HepG2 (cell line): ENCODE results near the gene COL9A3. TPM values are rescaled to one million over a fixed set of nuclear protein-coding genes. Genes with fewer than 3 reads are reported as not detected.

Source experiments
- ARHGAP35 ChIP-seq: sonication (generic); formaldehyde crosslinking; IDR thresholded peaks from 2 replicates; pipeline ENCODE4 v1.9.0; 2022; ENCODE audit warnings: mild to moderate bottlenecking, inconsistent platforms, moderate library complexity, missing genetic modification reagents, borderline replicate concordance
- HNRNPH1 ChIP-seq: fragments of 200-400 bp; formaldehyde crosslinking; optimal IDR thresholded peaks from 2 replicates; pipeline ENCODE3; 2017; ENCODE audit warnings: mild to moderate bottlenecking, low read depth, low read length
- NFKBIZ ChIP-seq: IDR thresholded peaks from 2 replicates; pipeline ENCODE4 v1.6.1; 2018; ENCODE audit warnings: missing genetic modification reagents, missing compliant biosample characterization
- NPAS2 ChIP-seq: sonication (generic); formaldehyde crosslinking; IDR thresholded peaks from 2 replicates; pipeline ENCODE4 v1.8.0; 2022; ENCODE audit warnings: mild to moderate bottlenecking, missing genetic modification reagents, borderline replicate concordance
- TAF15 ChIP-seq: fragments of 200-400 bp; formaldehyde crosslinking; IDR thresholded peaks from one replicate; pipeline ENCODE4 v1.6.1; 2018; ENCODE audit warnings: mild to moderate bottlenecking, low read depth, low read length; ENCODE audit not compliant: poor library complexity, severe bottlenecking
- THAP11 ChIP-seq: IDR thresholded peaks from 2 replicates; pipeline ENCODE4 v1.6.1; 2016; ENCODE audit warnings: missing biosample characterization, missing genetic modification reagents
- U2AF1 ChIP-seq: fragments of 200-400 bp; formaldehyde crosslinking; optimal IDR thresholded peaks from 2 replicates; pipeline ENCODE3; 2017; ENCODE audit warnings: mild to moderate bottlenecking, low read depth, low read length
- XRCC5 ChIP-seq: fragments of 200-400 bp; formaldehyde crosslinking; optimal IDR thresholded peaks from 2 replicates; pipeline ENCODE3; 2017; ENCODE audit warnings: mild to moderate bottlenecking, low read length
- ZBTB8A ChIP-seq: sonication (generic); formaldehyde crosslinking; IDR thresholded peaks from 2 replicates; pipeline ENCODE4 v1.4.0; 2020; ENCODE audit warnings: mild to moderate bottlenecking, low read depth, missing genetic modification reagents, borderline replicate concordance
- ZNF17 ChIP-seq: sonication (generic); formaldehyde crosslinking; IDR thresholded peaks from 2 replicates; pipeline ENCODE4 v1.5.0; 2020; ENCODE audit warnings: mild to moderate bottlenecking, missing genetic modification reagents
- ZNF253 ChIP-seq: sonication (generic); formaldehyde crosslinking; IDR thresholded peaks from 2 replicates; pipeline ENCODE4 v1.8.0; 2022; ENCODE audit warnings: mild to moderate bottlenecking, missing genetic modification reagents, borderline replicate concordance
- ZNF260 ChIP-seq: sonication (generic); formaldehyde crosslinking; IDR thresholded peaks from 2 replicates; pipeline ENCODE4 v1.4.0; 2020; ENCODE audit warnings: missing genetic modification reagents, low read depth, mild to moderate bottlenecking, borderline replicate concordance
- ZNF335 ChIP-seq: sonication (generic); formaldehyde crosslinking; IDR thresholded peaks from 2 replicates; pipeline ENCODE4 v1.4.0; 2020; ENCODE audit warnings: missing genetic modification reagents
- ZNF430 ChIP-seq: sonication (generic); formaldehyde crosslinking; IDR thresholded peaks from 2 replicates; pipeline ENCODE4 v1.9.0; 2021; ENCODE audit warnings: mild to moderate bottlenecking, missing genetic modification reagents
- ZNF549 ChIP-seq: sonication (generic); formaldehyde crosslinking; IDR thresholded peaks from 2 replicates; pipeline ENCODE4 v1.5.0; 2020; ENCODE audit warnings: missing genetic modification reagents
- ZSCAN21 ChIP-seq: sonication (generic); formaldehyde crosslinking; IDR thresholded peaks from 2 replicates; pipeline ENCODE4 v1.8.0; 2022; ENCODE audit warnings: mild to moderate bottlenecking, missing genetic modification reagents, moderate library complexity, borderline replicate concordance
- ZZZ3 ChIP-seq: sonication (generic); formaldehyde crosslinking; IDR thresholded peaks from 2 replicates; pipeline ENCODE4 v1.4.0; 2020; ENCODE audit warnings: missing genetic modification reagents, mild to moderate bottlenecking, borderline replicate concordance
- polyA plus RNA-seq, 8 experiments: library from polyadenylated mRNA; depleted of rRNA in 3 of 8; stranded (reverse) in 7 of 8; unstranded in 1 of 8; fragments of >200 nt; fragmentation: Illumina TruSeq in 4 of 8; extraction: Trizol in 4 of 8; gene quantifications; 2 replicates each; pipeline versions ENCODE4 v1.2.1 to v1.2.3, GENCODE V29; 2011 to 2016; ENCODE audit warnings: low read depth in 4 of 8, missing spikeins in 1 of 8, mixed read lengths in 1 of 8; ENCODE audit not compliant: insufficient read depth in 1 of 8
- total RNA-seq, 5 experiments: library from RNA; depleted of rRNA; stranded (reverse); fragments of >200 nt; fragmentation: Illumina TruSeq; extraction: Trizol; gene quantifications; 2 replicates each; pipeline ENCODE4 v1.2.3, GENCODE V29; 2016; ENCODE audit warnings: low read depth in 1 of 5
- TF ChIP-seq, protein P1 (sequence below): sonication (generic); formaldehyde crosslinking; IDR thresholded peaks from 2 replicates; pipeline ENCODE4 v1.5.1; 2020; ENCODE audit warnings: mild to moderate bottlenecking, missing genetic modification reagents, moderate library complexity
- TF ChIP-seq, protein P2 (sequence below): sonication (generic); formaldehyde crosslinking; conservative IDR thresholded peaks from 2 replicates; pipeline ENCODE4 v1.4.0; 2020; ENCODE audit warnings: missing genetic modification reagents
- TF ChIP-seq, protein P3 (sequence below): sonication (generic); formaldehyde crosslinking; IDR thresholded peaks from 2 replicates; pipeline ENCODE4 v1.4.0; 2020; ENCODE audit warnings: mild to moderate bottlenecking, missing genetic modification reagents
- TF ChIP-seq, protein P4 (sequence below): IDR thresholded peaks from 2 replicates; pipeline ENCODE4 v1.6.1; 2016; ENCODE audit warnings: missing biosample characterization, missing genetic modification reagents, low read depth

The COL9A3 gene
- total and polyA plus RNA-seq, 2 of the 13 experiments (the other 11 are each of a cell fraction or from before 2014, with no cell fraction given): 155 to 204 TPM

DNA sequence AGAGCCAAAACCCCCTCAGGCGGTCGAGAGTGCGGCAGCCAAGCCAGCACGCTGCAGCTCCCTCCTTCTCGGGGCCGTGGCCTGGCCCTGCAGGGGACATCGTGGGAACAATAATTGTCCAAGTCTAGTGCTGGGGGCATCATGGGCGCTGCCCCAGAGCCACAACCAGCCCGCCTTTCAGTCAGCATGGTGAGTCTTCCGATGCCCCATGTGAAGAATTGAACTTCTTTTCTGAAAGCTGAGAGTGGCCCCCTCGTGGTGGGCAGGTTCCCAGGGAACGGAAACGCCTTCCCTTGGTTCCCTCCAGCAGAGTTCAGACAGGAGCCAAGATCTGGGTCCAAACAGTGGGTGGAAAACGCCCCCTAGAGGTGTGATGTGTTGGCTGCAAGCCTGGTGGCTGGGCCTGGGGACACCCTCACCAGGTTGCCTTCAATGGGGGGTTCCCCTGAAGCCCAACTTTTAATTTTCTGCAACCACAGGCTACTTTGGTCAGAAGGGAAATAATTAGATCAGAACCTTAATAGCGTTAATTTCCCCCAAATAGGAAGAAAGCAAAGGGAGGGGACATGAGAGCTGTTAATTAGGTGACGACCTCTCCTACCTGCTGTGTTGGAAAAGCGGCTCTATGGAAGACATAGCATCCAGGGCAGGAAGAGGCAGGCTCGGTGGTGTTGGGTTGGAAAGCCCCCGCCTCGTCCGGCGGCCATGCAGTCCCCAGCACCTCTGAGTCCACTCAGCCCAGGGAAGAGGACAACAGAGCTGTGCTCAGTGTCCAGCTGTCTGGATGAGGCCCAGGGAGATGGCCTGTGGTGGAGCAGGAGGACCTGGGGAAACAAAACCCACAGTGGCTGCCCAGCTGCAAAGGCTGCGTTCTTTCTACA is 25.3 kb upstream of the COL9A3 start (continued):
- TF ChIP-seq, protein P1, sequence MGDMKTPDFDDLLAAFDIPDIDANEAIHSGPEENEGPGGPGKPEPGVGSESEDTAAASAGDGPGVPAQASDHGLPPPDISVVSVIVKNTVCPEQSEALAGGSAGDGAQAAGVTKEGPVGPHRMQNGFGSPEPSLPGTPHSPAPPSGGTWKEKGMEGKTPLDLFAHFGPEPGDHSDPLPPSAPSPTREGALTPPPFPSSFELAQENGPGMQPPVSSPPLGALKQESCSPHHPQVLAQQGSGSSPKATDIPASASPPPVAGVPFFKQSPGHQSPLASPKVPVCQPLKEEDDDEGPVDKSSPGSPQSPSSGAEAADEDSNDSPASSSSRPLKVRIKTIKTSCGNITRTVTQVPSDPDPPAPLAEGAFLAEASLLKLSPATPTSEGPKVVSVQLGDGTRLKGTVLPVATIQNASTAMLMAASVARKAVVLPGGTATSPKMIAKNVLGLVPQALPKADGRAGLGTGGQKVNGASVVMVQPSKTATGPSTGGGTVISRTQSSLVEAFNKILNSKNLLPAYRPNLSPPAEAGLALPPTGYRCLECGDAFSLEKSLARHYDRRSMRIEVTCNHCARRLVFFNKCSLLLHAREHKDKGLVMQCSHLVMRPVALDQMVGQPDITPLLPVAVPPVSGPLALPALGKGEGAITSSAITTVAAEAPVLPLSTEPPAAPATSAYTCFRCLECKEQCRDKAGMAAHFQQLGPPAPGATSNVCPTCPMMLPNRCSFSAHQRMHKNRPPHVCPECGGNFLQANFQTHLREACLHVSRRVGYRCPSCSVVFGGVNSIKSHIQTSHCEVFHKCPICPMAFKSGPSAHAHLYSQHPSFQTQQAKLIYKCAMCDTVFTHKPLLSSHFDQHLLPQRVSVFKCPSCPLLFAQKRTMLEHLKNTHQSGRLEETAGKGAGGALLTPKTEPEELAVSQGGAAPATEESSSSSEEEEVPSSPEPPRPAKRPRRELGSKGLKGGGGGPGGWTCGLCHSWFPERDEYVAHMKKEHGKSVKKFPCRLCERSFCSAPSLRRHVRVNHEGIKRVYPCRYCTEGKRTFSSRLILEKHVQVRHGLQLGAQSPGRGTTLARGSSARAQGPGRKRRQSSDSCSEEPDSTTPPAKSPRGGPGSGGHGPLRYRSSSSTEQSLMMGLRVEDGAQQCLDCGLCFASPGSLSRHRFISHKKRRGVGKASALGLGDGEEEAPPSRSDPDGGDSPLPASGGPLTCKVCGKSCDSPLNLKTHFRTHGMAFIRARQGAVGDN (CRISPR knock-in tag): peak; percentile 76
- TF ChIP-seq ZNF260: no peak
- peak; percentile 40; the same call in 1 of the 2 replicates for TF ChIP-seq ZNF430
- no peak for TF ChIP-seq ZZZ3 (CRISPR knock-in tag)
- no peak for TF ChIP-seq ZNF549
- TF ChIP-seq U2AF1: peak; percentile 83
- TF ChIP-seq, protein P2, sequence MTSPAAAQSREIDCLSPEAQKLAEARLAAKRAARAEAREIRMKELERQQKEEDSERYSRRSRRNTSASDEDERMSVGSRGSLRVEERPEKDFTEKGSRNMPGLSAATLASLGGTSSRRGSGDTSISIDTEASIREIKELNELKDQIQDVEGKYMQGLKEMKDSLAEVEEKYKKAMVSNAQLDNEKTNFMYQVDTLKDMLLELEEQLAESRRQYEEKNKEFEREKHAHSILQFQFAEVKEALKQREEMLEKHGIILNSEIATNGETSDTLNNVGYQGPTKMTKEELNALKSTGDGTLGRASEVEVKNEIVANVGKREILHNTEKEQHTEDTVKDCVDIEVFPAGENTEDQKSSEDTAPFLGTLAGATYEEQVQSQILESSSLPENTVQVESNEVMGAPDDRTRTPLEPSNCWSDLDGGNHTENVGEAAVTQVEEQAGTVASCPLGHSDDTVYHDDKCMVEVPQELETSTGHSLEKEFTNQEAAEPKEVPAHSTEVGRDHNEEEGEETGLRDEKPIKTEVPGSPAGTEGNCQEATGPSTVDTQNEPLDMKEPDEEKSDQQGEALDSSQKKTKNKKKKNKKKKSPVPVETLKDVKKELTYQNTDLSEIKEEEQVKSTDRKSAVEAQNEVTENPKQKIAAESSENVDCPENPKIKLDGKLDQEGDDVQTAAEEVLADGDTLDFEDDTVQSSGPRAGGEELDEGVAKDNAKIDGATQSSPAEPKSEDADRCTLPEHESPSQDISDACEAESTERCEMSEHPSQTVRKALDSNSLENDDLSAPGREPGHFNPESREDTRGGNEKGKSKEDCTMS (CRISPR knock-in tag): no peak
- no peak for TF ChIP-seq ZNF17 (CRISPR knock-in tag)
- no peak; the same call in 1 of the 2 replicates for TF ChIP-seq ARHGAP35 (CRISPR knock-in tag)
- no peak for TF ChIP-seq ZNF253 (CRISPR knock-in tag)
- peak; percentile 79 for TF ChIP-seq THAP11 (CRISPR knock-in tag)
- TF ChIP-seq NPAS2 (CRISPR knock-in tag): no peak
- peak; percentile 59 for TF ChIP-seq HNRNPH1
- TF ChIP-seq, protein P3, sequence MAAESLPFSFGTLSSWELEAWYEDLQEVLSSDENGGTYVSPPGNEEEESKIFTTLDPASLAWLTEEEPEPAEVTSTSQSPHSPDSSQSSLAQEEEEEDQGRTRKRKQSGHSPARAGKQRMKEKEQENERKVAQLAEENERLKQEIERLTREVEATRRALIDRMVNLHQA (CRISPR knock-in tag): no peak
- TF ChIP-seq, protein P4, sequence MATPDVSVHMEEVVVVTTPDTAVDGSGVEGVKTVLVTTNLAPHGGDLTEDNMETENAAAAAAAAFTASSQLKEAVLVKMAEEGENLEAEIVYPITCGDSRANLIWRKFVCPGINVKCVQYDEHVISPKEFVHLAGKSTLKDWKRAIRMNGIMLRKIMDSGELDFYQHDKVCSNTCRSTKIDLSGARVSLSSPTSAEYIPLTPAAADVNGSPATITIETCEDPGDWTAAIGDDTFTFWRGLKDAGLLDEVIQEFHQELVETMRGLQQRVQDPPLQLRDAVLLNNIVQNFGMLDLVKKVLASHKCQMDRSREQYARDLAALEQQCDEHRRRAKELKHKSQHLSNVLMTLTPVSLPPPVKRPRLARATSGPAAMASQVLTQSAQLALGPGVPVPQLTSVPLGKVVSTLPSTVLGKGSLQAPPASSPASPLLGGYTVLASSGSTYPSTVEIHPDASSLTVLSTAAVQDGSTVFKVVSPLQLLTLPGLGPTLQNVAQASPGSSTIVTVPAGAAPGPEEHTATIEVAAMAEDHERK (CRISPR knock-in tag): no peak
- no peak for TF ChIP-seq ZBTB8A
- no peak for TF ChIP-seq TAF15
- no peak; the same call in 1 of the 2 replicates for TF ChIP-seq ZSCAN21 (CRISPR knock-in tag)
- 0 out of 2 replicates have a peak, but pooled peaks have one; percentile 24 for TF ChIP-seq NFKBIZ (CRISPR knock-in tag)
- TF ChIP-seq ZNF335 (CRISPR knock-in tag): no peak
- TF ChIP-seq XRCC5: peak; percentile 100
